IPS DF 6.9 (cell line): ENCODE data around the gene UTP18.
A peak's percentile ranks its signal among the peaks of the same experiment; 100 is the strongest.
"Not testable (repeated sequence)": the region's sequence is repeated elsewhere in the genome, so short reads cannot be mapped to it uniquely, and the experiment has no call there.

ENCODE experiments used
- DNase-seq: peaks from one replicate; pipeline ENCODE4 v3.0.0-alpha.2; 2013; ENCODE audit warnings: low read depth, low spot score
- H3K27ac ChIP-seq: one replicate; pipeline ENCODE4 v1.5.1; 2013; ENCODE audit warnings: low read length, control low read depth
- H3K27me3 ChIP-seq: 2 replicates; pipeline ENCODE4 v1.6.1; 2013; ENCODE audit warnings: mild to moderate bottlenecking, low read length; ENCODE audit not compliant: control insufficient read depth, insufficient read depth
- H3K36me3 ChIP-seq: 2 replicates; pipeline ENCODE4 v1.6.1; 2013; ENCODE audit warnings: low read length; ENCODE audit not compliant: control insufficient read depth, insufficient read depth
- H3K4me1 ChIP-seq: 2 replicates; pipeline ENCODE4 v1.6.1; 2013; ENCODE audit warnings: low read length; ENCODE audit not compliant: control insufficient read depth, insufficient read depth
- H3K4me3 ChIP-seq: 2 replicates; pipeline ENCODE4 v1.5.1; 2013; ENCODE audit warnings: mild to moderate bottlenecking, low read length
- H3K9me3 ChIP-seq: 2 replicates; pipeline ENCODE4 v1.6.1; 2013; ENCODE audit warnings: low read length, inconsistent platforms; ENCODE audit not compliant: control insufficient read depth, insufficient read depth
- WGBS: extraction: QIAGEN DNeasy Blood & Tissue Kit; methylation state at CpG from one replicate; pipeline ENCODE4 v1.1.7; 2013; ENCODE audit warnings: mixed read lengths, missing lambda C conversion rate; ENCODE audit not compliant: insufficient read length, insufficient coverage; 5-methylcytosine and 5-hydroxymethylcytosine counted together

UTP18 gene

DNA sequence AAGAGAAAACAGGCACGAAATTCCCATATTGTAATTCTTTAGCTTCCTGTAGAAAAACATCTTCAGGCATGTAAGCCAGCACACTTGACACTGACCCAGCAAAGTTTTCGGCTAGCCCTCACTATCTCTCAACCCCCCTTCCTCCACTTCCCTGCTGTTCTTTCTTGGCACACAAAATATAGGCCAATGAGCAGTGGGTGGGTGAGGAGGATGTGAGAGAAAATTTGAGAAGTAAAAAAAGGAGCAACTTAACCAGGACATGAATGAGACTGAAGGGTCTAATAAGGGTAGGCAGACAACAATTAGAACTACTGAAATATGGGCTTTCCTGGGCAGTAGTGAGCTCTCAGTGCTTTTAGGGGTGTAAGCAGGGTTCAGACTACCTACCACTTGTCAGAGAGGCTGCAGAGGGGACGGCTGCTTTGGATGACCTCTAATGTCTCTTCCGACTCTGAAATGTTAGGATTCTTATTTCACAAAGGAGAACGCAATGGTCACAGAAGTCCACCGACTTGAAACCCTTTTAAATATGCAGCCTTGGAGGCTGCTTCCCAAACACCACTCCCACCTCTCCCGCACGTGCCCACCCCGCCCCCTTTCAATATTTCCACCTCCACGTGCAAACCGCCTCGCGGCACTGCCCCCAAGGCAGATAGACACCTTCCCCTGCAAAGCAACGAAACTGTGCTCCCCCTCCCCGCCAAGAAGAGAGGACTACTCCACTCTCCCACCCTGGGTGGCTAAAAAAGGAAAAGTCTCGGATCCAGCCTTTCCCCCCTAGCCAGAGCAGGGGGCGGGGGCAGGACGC lies 1.4 kb upstream of the UTP18 start:
- Histone ChIP-seq H3K36me3 (peaks cover 3% of the 10 kb centered on the region; the same call in 1 of the 2 replicates), H3K4me3 (peak overlapping the region; percentile 95; the same call in 1 of the 2 replicates), H3K4me1 (peaks cover 2% of the 10 kb centered on the region; the same call in 1 of the 2 replicates), H3K27me3 (no peaks in the 10 kb centered on the region), H3K9me3 (no peaks in the 10 kb centered on the region), H3K27ac (no peak overlapping the region)
- DNase-seq = no peak
- WGBS = no CpG with 5 or more reads among the region's 18 CpGs

DNA sequence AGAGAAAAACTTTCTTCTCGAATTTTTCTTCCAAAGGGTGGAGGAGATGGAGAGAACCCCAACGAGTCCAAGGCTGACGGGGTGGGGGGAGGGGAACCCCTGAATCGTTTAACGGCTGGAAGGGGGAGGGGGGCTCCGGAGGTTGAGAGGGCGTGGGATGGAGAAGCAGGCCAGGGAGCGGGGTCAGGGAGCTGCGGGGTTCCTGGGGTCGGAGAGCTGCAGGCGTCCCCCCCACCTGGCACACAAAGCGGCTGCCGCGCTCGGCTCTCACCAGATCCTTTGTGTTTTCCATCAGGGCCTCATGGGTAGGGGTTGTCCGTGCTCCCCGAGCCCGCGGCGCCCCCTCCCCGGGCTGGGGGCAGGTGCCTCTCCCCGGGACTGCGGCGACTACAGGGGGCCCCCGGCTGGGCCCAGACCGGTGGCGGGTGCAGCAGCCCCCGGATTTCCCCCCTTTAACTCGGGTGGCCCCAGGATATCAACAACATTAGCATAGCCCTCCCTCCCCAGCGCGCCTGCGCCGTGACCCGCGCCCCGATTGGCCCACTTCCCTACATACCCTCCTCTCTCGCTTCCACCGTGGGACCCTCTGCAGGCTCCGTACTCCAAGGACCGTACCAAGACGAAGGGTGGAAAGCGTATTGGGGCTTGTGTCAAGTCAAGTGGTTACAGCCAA lies 646 bp upstream of the UTP18 start, which contains the start of gene MBTD1:
Gene MBTD1 (minus strand): TSS at position 486 of the 673 bp plus-strand sequence. CDS start 34,888 bp downstream, outside the sequence.
- peak within 1 kb of the TSS; percentile 95 for H3K4me3 ChIP-seq
- H3K27me3 ChIP-seq = no peaks in the 10 kb centered on the region
- WGBS = no CpG with 5 or more reads among the region's 42 CpGs
- peaks cover 3% of the 10 kb centered on the region; the same call in 1 of the 2 replicates for H3K36me3 ChIP-seq
- DNase-seq = peak; percentile 85
- H3K9me3 ChIP-seq = no peaks in the 10 kb centered on the region
- peaks cover 2% of the 10 kb centered on the region; the same call in 1 of the 2 replicates for H3K4me1 ChIP-seq
- H3K27ac ChIP-seq = no peak within 1 kb of the TSS

DNA sequence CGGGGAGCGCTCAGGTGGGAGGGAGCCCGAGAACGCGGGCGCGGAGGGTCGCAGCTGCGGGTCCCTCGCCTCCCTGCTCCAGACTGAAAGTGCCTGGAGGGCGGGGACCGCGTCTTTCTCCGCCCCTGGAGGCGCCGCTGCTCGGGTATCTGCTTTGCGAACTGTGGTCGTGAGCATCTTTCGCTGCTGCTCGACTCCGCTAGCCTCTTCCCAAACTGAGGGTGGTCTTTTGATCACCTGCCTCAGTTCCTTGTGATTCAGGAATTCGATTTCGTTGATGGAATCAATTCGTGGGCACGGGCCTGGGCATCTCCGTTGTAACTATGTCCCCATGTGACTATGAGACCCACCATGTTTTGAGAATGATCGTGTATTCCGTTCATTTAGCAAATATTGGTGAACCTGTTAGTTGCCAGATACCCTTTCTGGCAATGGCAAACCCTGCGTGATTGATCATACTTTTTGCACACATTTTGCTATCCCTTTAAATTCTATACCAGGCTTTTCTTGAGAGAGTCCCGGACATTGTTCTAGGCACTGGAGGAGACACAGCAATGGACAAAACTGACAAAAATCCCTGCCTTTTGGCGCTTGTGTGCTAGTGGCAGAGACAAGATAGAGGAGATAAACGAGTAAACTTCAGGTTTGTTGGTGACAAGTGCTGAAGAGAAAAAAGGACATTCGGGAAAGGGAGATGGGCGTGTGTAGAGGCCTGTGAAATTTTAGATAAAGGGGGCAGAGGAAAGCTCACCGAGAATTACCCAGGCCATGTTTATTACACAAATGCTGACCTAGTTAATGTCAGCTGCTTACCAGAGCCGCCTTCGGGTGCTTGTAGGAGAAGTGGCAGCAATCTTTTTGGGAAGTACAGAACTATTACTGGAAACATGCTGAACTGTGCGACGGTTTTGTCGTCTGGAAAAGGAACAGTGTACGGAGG lies 948 bp downstream of the UTP18 start:
- H3K4me1 ChIP-seq = peaks cover 2% of the 10 kb centered on the region; the same call in 1 of the 2 replicates
- peak overlapping the region; percentile 95 for H3K4me3 ChIP-seq
- no peaks in the 10 kb centered on the region for H3K27me3 ChIP-seq
- WGBS = no CpG with 5 or more reads among the region's 42 CpGs
- no peaks in the 10 kb centered on the region for H3K9me3 ChIP-seq
- H3K36me3 ChIP-seq = peaks cover 5% of the 10 kb centered on the region; the same call in 1 of the 2 replicates
- no peak for DNase-seq
- no peak overlapping the region for H3K27ac ChIP-seq

DNA sequence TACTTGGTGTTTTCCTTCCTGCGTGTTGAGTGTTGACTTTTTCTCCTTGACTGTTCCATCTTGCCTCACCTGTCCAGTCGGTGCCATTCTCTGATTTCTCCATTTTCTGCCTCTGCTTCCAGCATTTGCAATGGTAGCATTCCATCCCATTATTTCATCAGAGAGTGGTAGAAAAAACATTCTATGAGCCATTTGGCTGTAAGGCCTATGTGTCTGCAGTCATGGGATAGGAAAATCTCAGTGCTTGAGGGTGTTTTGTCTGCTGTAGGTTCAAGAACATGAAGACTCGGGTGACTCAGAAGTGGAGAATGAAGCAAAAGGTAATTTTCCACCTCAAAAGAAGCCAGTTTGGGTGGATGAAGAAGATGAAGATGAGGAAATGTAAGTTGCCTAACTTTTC lies 2.7 kb downstream of the UTP18 start:
- H3K4me1 ChIP-seq = peaks cover 2% of the 10 kb centered on the region; the same call in 1 of the 2 replicates
- no CpG with 5 or more reads among the region's 3 CpGs for WGBS
- H3K27ac ChIP-seq = no peak overlapping the region
- H3K4me3 ChIP-seq = no peak overlapping the region
- H3K36me3 ChIP-seq = peaks cover 9% of the 10 kb centered on the region; the same call in 1 of the 2 replicates
- no peaks in the 10 kb centered on the region for H3K27me3 ChIP-seq
- no peak for DNase-seq
- H3K9me3 ChIP-seq = no peaks in the 10 kb centered on the region

DNA sequence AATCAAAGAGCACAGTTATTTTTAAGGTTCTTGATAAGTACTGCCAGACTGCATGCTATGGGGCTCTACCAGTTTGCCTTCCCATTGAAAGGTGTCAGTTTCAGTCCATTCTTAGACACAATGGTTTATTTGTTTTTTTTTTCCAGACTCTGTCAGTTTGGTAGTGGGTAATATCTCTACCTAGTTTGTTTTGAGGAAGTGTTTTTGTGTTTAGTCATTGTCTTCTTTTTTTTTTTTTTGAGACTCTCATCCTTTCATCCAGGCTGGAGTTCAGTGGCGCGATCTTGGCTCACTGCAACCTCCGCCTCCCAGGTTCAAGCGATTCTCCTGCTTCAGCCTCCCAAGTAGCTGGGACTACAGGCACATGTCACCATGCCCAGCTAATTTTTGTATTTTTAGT lies 4.1 kb downstream of the UTP18 start:
- not testable (repeated sequence) for DNase-seq, H3K27ac ChIP-seq, H3K4me3 ChIP-seq, H3K4me1 ChIP-seq, H3K27me3 ChIP-seq, H3K9me3 ChIP-seq
- no CpG with 5 or more reads among the region's 4 CpGs for WGBS
- H3K36me3 ChIP-seq = peaks cover 12% of the 10 kb centered on the region; the same call in 1 of the 2 replicates

DNA sequence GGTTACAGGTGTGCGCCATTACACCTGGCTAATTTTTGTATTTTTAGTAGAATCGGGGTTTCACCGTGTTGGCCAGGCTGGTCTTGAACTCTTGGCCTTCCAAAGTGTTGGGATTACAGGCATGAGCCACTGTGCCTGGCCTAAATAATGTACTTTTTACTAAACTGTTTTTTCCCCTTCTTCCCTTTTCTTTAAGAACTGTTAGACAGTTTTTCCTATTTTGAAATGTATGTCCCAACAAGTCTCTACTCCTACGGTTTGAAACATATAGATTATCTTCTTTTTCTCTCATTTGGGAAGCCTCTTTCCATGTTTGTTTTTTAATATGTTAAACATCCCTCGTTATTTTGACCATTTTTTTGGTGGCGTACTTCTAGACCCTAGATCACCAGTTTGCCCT lies 9.6 kb downstream of the UTP18 start:
- H3K36me3 ChIP-seq = peaks cover 14% of the 10 kb centered on the region; the same call in 1 of the 2 replicates

DNA sequence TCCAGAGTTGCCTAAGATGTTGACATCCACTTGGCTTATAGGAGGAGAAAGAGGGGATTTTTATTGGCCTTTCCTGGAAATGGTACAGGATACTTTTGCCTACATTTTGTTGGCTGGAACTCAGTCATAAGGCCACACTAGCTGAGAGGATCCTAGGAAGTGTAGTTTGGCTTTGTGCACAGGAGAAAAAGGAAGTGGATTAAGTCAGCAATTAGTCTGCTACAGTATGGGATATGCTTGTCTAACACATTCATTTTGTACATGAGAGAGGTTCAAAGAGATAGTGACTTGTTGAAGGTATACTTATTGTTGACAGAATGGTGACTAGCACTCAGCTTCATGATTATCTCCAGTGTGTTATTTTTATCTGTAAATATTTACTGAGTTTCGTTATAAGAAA lies 10.3 kb downstream of the UTP18 start:
- Histone ChIP-seq H3K27me3 (no peaks in the 10 kb centered on the region), H3K27ac (no peak overlapping the region), H3K4me1 (no peaks in the 10 kb centered on the region), H3K4me3 (no peak overlapping the region), H3K9me3 (no peaks in the 10 kb centered on the region), H3K36me3 (peaks cover 14% of the 10 kb centered on the region; the same call in 1 of the 2 replicates)
- WGBS = no CpG with 5 or more reads among the region's 1 CpG
- no peak for DNase-seq

More for the DNA sequence above, 9.6 kb downstream of the UTP18 start:
- DNase-seq = no peak
- WGBS = no CpG with 5 or more reads among the region's 6 CpGs
- no peak overlapping the region for H3K4me3 ChIP-seq
- no peaks in the 10 kb centered on the region for H3K27me3 ChIP-seq
- no peaks in the 10 kb centered on the region for H3K9me3 ChIP-seq
- no peaks in the 10 kb centered on the region for H3K4me1 ChIP-seq
- H3K27ac ChIP-seq = no peak overlapping the region

DNA sequence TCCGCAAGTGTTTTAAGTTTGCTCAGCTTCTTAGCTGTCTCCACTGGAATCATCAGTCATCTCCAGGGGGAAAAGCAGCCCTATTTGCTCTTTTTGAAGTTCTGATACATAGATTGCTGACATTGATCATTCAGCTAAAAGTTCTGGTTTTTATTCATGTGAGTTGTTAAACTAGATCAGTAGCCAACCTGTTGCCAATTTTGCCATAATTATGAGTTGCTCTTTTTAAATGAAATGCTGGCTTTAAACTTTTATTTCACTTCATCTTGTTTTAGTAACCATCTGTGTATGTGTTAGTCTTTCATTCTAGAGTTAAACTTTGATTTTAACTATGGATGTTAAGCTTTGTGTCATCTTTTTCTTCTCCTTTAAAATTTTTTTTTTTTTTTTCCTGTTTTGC lies 12.5 kb downstream of the UTP18 start:
- H3K27ac ChIP-seq = no peak overlapping the region
- WGBS = no CpG with 5 or more reads among the region's 1 CpG

DNA sequence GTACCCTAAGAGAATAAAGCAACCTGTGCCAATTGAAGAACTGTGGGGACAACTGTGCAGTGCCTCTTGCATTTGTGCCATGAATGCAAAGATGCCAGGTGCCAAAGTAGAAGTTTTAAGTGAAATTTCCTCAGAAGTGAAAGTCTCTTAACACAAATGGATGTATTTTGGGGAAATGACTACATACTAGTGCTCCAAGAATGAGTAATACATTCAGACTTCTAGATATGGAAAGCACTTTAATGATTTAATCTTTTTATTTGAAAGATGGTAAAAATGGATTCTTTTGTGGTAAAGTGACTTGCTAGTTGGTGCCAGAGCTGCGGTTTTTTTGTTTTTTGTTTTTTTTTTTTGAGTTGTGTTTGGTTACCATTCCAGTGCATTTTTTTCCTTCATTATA lies 15.0 kb downstream of the UTP18 start:
- WGBS = no CpG with 5 or more reads among the region's 1 CpG
- Histone ChIP-seq H3K27ac (no peak overlapping the region), H3K4me3 (no peak overlapping the region)

More for the DNA sequence above, 12.5 kb downstream of the UTP18 start:
- Histone ChIP-seq H3K36me3 (peaks cover 18% of the 10 kb centered on the region; the same call in 1 of the 2 replicates), H3K9me3 (no peaks in the 10 kb centered on the region), H3K27me3 (no peaks in the 10 kb centered on the region), H3K4me3 (no peak overlapping the region), H3K4me1 (no peaks in the 10 kb centered on the region)
- DNase-seq = no peak

DNA sequence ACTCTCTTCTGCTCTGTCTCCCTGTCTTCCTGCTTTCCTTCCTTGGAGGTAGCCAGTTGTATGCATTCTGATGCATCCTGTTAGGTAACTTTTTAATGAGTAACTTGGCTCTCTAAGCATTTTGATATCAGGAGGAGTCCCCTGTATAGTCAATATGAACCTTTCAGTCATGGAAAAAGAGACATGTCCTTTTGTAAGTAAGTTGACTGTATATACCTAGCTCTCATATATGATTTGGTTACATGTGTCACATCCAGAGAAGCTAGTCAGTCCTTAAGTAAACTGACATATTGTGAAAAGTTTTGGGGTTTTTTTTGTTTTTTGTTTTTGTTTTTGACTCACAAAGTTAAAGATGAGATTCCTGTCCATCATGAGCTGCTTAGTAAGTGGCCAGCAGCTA lies 18.8 kb downstream of the UTP18 start:
- Histone ChIP-seq H3K27ac (no peak overlapping the region), H3K4me3 (no peak overlapping the region), H3K4me1 (no peaks in the 10 kb centered on the region), H3K27me3 (no peaks in the 10 kb centered on the region; the same call in 1 of the 2 replicates), H3K36me3 (peaks cover 18% of the 10 kb centered on the region; the same call in 1 of the 2 replicates), H3K9me3 (no peaks in the 10 kb centered on the region)
- DNase-seq = no peak

More for the DNA sequence above, 15.0 kb downstream of the UTP18 start:
- Histone ChIP-seq H3K27me3 (no peaks in the 10 kb centered on the region), H3K36me3 (peaks cover 18% of the 10 kb centered on the region; the same call in 1 of the 2 replicates), H3K9me3 (no peaks in the 10 kb centered on the region), H3K4me1 (no peaks in the 10 kb centered on the region)
- no peak for DNase-seq
